K562 (cell line): ENCODE measurements around the gene NKIRAS1. TPM values are rescaled to one million over a fixed set of nuclear protein-coding genes. Genes with fewer than 3 reads are reported as not detected.

ENCODE experiments used
- ARHGAP35 ChIP-seq: fragments of 450-650 bp; IDR thresholded peaks from 2 replicates; pipeline ENCODE4 v1.6.1; 2018; ENCODE audit not compliant: partially characterized antibody
- ARID4B ChIP-seq: sonication (generic); formaldehyde crosslinking; IDR thresholded peaks from 2 replicates; pipeline ENCODE4 v1.8.0; 2022; ENCODE audit warnings: mild to moderate bottlenecking, missing genetic modification reagents
- BRCA1 ChIP-seq, 2 experiments: fragments of 450-650 bp in 1 of 2; sonication (generic) in 1 of 2; formaldehyde crosslinking in 1 of 2; IDR thresholded peaks; 2 replicates each; pipeline versions ENCODE4 v1.5.0 to v1.6.1; 2017 to 2020; ENCODE audit warnings: mild to moderate bottlenecking in 1 of 2, missing genetic modification reagents in 1 of 2
- BRD4 ChIP-seq: fragments of 200-600 bp; sonication (generic); IDR thresholded peaks from 2 replicates; pipeline ENCODE4 v1.6.1; 2017; ENCODE audit warnings: inconsistent platforms
- EWSR1 ChIP-seq: fragments of 450-650 bp; IDR thresholded peaks from 2 replicates; pipeline ENCODE4 v1.6.1; 2018; ENCODE audit warnings: borderline replicate concordance, mild to moderate bottlenecking, low read depth, moderate library complexity; ENCODE audit not compliant: partially characterized antibody
- HSF4 ChIP-seq: fragments of 250-450 bp; sonication (Bioruptor Pico); IDR thresholded peaks from 2 replicates; pipeline ENCODE4 v2.1.2; 2022; ENCODE audit warnings: mild to moderate bottlenecking, moderate library complexity, borderline replicate concordance
- MCM3 ChIP-seq: fragments of 450-650 bp; IDR thresholded peaks from 2 replicates; pipeline ENCODE4 v1.6.1; 2016
- MTA3 ChIP-seq: fragments of 450-650 bp; formaldehyde crosslinking; IDR thresholded peaks from 2 replicates; pipeline ENCODE4 v1.6.1; 2017; ENCODE audit warnings: mild to moderate bottlenecking, borderline replicate concordance
- MYBL2 ChIP-seq, 2 experiments: fragments of 450-650 bp in 1 of 2; sonication (generic) in 1 of 2; formaldehyde crosslinking in 1 of 2; IDR thresholded peaks; 2 replicates each; pipeline versions ENCODE4 v1.6.1 to v1.8.1; 2017 to 2022; ENCODE audit warnings: borderline replicate concordance in 1 of 2, inconsistent platforms in 1 of 2, low read depth in 1 of 2, mild to moderate bottlenecking in 1 of 2, missing genetic modification reagents in 1 of 2, moderate library complexity in 1 of 2
- NFYB ChIP-seq: IDR thresholded peaks from 2 replicates; pipeline ENCODE4 v1.6.1; 2011; ENCODE audit warnings: mild to moderate bottlenecking, moderate library complexity; ENCODE audit not compliant: insufficient read length; ENCODE audit errors: extremely low read depth
- PHF20 ChIP-seq: fragments of 450-650 bp; IDR thresholded peaks from 2 replicates; pipeline ENCODE4 v1.6.1; 2018; ENCODE audit not compliant: partially characterized antibody
- POLR3A ChIP-seq: IDR thresholded peaks from 2 replicates; pipeline ENCODE4 v1.6.1; 2011; ENCODE audit warnings: borderline replicate concordance, mild to moderate bottlenecking, moderate library complexity; ENCODE audit not compliant: insufficient read length, insufficient read depth; ENCODE audit errors: extremely low read depth
- RERE ChIP-seq: sonication (generic); formaldehyde crosslinking; IDR thresholded peaks from 2 replicates; pipeline ENCODE4 v1.8.0; 2023; ENCODE audit warnings: missing genetic modification reagents, mild to moderate bottlenecking, borderline replicate concordance
- ZNF134 ChIP-seq: fragments of 250-450 bp; sonication (Bioruptor Pico); conservative IDR thresholded peaks from 2 replicates; pipeline ENCODE4 v1.4.0; 2020
- polyA plus RNA-seq, 8 experiments: library from polyadenylated mRNA; depleted of rRNA in 4 of 8; stranded (reverse) in 5 of 8; unstranded in 3 of 8; fragments of >200 nt; fragmentation: Nextera tagmentation in 2 of 8; fragmentation: Illumina TruSeq in 1 of 8; extraction: Ambion mirVana in 2 of 8; extraction: Trizol in 1 of 8; gene quantifications; 2 replicates each; pipeline versions ENCODE4 v1.2.1 to v1.2.3, GENCODE V29; 2011 to 2014; ENCODE audit warnings: inconsistent platforms in 1 of 8, missing spikeins in 1 of 8
- total RNA-seq, 7 experiments: library from RNA; depleted of rRNA in 6 of 7; stranded (reverse); fragments of >200 nt in 6 of 7; fragmentation: Illumina TruSeq in 2 of 7; extraction: Trizol in 2 of 7; gene quantifications; 2 replicates each; pipeline versions ENCODE4 v1.2.1 to v1.2.3, GENCODE V29; 2011 to 2021; ENCODE audit warnings: low replicate concordance in 1 of 7
- TF ChIP-seq, protein P1 (sequence below): fragments of 450-650 bp; IDR thresholded peaks from 2 replicates; pipeline ENCODE4 v1.6.1; 2014; ENCODE audit warnings: low read depth, mild to moderate bottlenecking, moderate library complexity, borderline replicate concordance

NKIRAS1 gene
- total and polyA plus RNA-seq, 9 of the 15 experiments (the other 6 are each of a cell fraction or from before 2014, with no cell fraction given) = 5.1 to 10.3 (median 6.3) TPM

GRCh38 chr3:23944861-23945662 is 28.3 kb upstream of the NKIRAS1 start, which contains the start of gene NR1D2 (continued):
- TF ChIP-seq BRD4 = no peak
- TF ChIP-seq BRCA1 (IDR thresholded peaks at IDR 0.05) = no peak
- TF ChIP-seq BRCA1 (CRISPR knock-in tag; IDR thresholded peaks at IDR 0.05) = no peak
- TF ChIP-seq, protein P1, sequence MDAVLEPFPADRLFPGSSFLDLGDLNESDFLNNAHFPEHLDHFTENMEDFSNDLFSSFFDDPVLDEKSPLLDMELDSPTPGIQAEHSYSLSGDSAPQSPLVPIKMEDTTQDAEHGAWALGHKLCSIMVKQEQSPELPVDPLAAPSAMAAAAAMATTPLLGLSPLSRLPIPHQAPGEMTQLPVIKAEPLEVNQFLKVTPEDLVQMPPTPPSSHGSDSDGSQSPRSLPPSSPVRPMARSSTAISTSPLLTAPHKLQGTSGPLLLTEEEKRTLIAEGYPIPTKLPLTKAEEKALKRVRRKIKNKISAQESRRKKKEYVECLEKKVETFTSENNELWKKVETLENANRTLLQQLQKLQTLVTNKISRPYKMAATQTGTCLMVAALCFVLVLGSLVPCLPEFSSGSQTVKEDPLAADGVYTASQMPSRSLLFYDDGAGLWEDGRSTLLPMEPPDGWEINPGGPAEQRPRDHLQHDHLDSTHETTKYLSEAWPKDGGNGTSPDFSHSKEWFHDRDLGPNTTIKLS = no peak
- TF ChIP-seq POLR3A = no peak
- no peak for TF ChIP-seq MCM3
- TF ChIP-seq ARID4B (CRISPR knock-in tag) = 0 out of 2 replicates have a peak, but pooled peaks have one; percentile 32
- TF ChIP-seq RERE (CRISPR knock-in tag) = no peak
- no peak for TF ChIP-seq MTA3
- no peak for TF ChIP-seq NFYB
- TF ChIP-seq MYBL2 (IDR thresholded peaks at IDR 0.05; ENCODE audit: low read depth) = no peak
- no peak for TF ChIP-seq MYBL2 (CRISPR knock-in tag; IDR thresholded peaks at IDR 0.05; ENCODE audit: borderline replicate concordance)
- TF ChIP-seq ARHGAP35 = no peak
- TF ChIP-seq HSF4 (CRISPR knock-in tag) = no peak
- peak; percentile 72 for TF ChIP-seq PHF20
- no peak for TF ChIP-seq ZNF134 (CRISPR knock-in tag)
- TF ChIP-seq EWSR1 = no peak
